NOMO-1 treated with dmso at 0.1 percent for 144 hours (cell line): ENCODE data around the gene WWOX.

ENCODE experiments used
- DNase-seq: peaks from one replicate; lab custom pipeline; 2025; ENCODE audit not compliant: unreplicated experiment; lab: John Stamatoyannopoulos, UW

Gene WWOX

DNA sequence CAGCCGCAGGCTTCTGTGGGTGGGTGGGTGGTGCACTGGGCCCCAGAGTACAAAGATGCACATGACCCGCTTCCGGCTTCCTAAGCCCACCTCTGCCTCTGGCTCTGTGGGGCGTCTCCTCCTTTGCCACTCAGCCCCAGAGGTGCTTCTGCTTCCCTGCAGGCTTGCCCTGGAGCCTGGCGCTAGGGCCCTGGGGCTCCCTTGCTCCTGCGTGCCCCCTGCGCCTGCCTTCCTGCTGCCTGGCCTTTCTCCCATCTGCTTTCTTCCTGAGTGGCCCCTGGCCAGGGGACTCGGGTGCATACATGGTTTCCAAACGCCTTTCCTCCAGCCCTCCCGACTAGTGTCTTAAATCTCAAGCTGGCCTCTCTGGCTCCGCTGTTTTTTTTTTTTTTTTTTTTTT, 3.4 kb downstream of the WWOX start:
- DNase-seq, result no peak

DNA sequence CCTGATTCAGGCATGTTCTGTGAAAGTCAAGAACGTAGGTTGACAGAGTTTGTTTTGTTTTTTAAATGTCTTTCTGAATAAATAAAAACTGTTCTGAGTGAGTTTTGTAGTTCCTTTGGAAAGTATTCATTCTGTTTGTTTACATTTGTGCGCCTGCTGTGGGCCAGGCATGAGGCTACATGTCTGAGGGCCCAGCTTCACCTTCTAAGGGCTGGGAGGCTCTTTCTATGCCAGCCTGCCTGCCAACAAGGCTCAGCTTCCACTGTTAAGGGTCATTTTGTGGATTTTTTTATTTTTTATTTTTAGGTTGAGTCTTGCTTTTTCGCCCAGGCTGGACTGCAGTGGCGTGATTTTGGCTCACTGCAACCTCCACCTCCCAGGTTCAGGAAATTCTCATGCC, 6.1 kb downstream of the WWOX start:
- no peak for DNase-seq

DNA sequence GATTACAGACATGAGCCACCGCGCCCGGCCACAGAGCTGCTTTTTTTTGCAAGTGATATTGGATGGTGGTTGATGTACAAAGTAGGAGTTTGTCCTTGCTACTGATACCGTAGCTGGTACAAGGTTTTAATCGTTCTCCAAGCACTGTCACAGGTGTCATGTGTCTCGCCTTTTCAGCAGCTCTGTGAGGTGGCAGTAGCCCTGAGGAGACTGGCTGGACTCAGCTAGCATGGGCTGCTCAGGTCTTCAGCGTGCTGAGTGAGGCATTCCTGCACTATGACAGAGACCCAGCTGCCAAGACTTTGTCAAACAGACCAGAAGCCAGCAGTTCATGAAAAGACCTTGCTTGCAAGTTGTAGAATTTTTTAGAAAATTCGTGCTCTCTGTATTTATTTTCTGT, 7.2 kb downstream of the WWOX start:
- no peak for DNase-seq

DNA sequence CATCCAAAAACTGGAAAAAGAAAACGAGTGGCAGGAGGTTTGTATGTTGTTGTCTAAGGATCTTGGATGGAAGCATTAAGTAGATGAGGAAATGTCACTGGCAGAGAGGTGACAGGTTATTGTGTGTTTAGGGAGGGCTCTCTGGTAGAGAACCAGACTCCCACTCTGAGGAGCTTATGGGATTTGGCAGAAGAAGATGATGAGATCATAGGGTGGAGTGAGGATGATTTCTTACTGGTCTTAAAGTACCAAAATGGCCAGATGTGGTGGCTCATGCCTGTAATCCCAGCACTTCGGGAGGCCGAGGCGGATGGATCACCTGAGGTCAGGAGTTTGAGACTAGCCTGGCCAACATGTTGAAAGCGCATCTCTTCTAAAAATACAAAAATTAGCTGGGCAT, 9.0 kb downstream of the WWOX start:
- DNase-seq, result no peak

DNA sequence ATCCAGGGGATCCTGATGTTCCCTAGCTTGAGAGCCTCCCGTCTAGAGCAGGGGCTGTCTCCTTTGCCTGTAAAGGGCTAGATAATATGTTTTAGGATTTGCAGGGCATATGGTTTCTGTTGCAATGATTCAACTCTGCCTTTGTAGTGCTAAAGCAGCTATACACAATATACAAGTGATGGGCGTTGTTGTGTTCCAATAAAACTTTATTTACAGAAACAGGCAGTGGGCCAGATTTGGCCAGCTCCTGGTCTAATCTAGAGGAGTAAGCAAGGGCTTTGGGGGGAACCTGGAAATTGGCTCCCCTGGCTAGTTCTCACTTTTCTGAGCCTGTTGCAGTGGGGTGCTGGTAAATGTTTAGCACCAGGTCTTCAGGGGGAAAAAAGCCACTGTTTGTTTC, 13.8 kb downstream of the WWOX start:
- DNase-seq, result no peak

DNA sequence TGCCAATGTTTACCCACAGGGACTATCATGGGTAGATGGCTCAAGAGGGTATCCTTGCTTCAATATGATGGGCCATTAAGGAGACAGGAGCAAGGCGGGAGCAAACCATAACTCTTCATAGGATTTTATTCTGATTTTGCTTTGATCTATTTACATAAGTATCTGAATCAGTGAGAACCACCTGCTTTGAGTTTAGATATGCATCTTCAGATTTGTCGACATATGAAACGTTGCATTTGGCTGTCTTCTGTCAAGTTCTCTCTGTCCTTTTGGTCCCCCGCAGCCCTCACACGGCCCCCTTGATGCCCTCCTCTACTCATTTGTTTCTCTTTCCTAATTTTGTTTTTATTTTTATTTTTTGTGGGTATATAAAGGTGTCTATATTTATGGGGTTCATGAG, 16.2 kb downstream of the WWOX start:
- no peak for DNase-seq

DNA sequence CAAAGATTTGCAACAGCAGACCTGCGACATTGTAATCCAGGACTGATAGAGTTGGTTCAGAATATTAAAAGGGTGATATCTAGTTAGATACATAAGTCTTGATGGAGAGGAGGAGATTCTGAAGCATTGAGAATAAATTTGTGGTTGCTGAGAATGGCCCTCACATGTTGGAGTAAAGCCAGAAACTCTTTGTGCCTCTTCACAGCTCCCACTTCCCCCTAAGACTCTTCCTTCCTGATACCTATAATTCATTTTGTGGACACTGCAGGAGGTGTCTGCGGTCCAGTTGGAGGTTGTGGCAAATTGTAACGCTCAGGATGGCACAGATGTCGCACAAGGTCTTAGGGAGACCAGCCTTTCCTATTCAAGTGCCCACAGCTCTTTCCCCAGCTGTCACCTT, 17.5 kb downstream of the WWOX start:
- peak; percentile 58 for DNase-seq

DNA sequence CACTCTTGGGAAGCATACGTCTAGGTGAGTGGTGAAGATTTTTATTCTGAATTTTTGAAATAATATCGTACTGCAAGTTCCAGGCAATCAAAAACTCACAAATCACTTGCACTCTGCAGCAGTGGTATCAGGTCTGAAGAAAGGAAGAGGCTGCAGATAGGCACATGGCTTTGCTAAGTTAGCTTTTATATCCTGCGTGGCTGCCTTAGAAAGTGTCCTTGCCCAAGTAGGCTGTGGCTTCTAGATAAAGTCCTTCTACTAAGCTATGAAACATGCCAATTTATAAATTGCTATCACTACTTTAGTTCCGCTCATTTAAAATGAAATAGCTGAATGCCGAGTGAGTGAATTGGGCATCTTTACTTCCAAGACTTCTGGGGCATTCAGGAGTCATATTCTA, 17.9 kb downstream of the WWOX start:
- no peak for DNase-seq

DNA sequence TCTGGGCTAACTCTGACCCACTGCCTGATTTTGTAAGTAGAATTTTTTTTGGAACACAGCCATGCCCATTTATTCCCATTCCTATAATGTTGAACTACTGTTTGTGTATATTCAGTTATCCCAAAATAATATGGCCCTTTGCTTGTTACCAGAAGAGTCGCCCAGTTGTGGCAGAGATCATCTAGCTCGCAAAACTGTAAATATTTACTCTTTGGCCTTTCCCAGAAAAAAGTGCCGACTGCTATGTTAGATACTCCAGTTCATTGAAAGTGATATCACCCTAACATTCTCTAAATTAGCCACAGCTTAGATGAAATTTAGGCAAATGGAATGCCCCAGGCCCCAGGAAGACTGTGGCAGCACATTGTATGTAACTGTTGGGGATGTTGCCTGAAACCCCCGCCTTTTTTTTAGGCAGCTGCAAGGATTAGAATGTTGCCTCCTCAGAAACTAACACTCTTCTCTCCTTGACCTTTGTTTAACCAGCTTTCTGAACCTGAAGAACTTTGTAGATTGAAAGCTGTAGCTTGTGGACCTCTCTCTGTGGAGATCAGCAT, 19.1 kb downstream of the WWOX start:
- no peak for DNase-seq

DNA sequence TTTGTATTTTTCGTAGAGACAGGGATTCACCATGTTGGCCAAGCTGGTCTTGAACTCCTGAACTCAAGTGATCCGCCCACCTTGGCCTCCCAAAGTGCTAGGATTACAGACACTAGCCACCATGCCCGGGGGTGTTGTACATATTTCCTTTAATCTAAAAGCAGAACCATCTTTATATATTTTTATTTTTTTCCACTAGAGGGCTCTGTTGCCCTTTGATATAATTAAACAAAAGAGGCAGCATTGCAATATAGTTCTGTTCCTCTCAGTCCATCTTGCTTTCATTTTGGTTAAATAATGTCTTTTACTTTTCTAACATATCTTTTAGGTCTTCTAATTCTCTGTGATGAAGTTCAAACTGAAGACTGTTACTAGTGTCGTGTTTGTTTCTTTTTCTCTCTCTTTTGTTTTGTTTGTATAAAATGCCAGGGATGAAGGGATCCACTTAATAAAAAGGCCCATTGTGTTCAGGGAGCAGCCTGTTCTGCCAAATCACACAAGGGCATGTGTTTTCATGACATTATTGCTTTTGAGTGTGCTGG, 23.4 kb downstream of the WWOX start:
- no peak for DNase-seq

DNA sequence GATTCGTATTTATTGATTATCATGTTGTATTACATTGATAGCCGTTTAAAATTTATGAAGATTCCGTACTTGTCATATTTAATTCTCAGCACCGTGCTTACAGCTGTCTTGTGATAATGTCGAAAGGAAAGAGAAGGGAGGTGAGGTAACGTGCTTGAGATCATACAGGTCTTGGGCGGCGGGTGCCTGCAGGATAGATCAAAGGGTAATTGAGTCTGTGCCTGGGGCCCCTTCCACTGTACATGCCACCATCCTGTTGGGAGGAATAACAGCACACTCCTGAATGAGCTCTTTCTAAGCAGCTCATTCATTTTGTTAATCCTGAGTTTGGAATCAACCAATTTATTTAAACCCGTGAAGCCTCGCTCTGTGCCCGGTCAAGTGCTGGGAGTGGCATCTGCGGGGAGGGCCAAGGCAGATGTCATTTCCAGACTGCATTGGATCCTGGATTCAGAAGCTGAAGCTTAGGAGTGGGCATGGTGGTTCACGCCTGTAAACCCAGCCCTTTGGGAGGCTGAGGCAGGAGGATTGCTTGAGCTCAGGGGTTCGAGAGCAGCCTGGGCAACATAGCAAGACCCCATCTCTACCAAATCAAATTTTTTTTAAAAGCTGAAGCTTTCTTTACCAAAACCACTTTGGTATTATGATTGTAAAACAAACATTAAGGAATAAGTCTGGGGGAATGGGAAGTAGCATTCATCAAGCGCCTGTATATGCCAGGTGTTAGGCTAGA, 25.8 kb downstream of the WWOX start:
- no peak for DNase-seq

DNA sequence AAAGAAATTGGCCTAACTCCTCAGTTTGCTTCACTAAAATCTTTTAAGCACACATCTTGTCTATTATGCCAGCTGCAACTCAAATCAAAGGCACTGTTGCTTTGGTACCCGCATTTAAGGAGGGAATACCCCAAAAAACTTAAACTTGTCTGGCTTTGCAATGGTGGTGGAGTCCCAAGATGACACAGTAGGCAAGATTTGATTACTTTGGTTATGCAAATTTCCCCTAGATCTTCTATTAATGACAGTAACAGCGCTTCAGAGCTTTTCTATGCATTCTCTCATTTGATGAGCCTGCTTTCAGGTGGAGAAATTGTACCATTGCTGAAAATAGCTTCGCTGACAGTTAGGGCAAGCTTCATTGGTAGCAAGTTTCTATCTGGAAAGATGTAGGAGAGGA, 27.2 kb downstream of the WWOX start:
- no peak for DNase-seq

DNA sequence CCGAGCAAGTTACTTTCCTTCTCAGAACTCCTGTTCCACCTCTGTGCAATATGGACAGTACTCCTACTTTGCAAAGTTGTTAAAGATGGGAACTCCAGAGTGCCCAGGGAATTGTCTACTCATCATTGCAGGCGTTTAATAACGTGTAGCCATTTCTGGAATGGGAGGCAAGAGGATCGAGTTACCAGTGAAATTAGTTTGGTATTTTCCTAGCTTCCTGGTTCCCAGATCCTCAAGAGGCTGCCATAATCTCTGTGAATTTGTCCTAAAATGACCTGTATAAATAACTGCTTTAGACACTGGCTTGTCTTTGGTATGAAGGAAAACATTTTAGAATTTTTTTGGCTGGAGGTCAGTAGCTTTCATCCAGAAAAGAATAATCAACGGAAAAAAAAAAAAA, 27.7 kb downstream of the WWOX start:
- no peak for DNase-seq

DNA sequence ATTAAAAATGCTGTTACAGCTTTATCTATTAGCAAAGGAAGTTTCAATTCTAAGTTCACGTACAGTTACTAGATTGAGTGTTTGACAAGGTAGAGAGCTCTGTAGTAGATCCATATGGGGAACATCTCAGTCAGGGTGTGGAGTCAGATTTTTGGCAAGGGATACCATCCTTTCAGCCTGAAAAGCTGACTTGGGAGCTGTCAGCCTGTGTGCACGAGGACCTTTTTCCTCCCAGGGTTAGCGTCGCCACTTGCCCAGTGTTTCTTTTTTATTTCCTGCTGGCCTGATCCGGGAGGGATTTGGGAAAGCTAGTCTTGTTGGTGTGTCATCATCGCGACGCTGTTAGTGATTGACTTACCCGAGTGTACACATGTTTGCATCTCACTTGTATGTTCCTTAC, 29.5 kb downstream of the WWOX start:
- no peak for DNase-seq

DNA sequence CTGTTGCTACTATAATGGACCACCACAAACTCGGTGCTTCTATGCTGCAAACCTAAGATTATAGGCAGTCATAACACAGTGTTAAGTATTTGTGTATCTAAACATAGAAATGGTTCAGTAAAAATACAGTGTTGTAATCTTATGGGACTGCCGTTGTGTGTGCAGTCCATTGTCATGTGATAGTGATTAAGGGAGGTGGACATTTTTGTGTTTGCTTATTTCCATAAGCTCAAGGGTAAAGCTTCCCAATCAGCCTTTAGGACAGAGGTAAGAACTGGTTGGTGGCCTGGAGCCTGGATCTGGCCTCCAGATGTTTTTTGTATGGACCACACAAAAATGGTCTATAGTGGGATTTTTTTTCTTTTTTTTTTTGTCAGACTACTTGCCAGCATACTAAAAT, 29.9 kb downstream of the WWOX start:
- no peak for DNase-seq

DNA sequence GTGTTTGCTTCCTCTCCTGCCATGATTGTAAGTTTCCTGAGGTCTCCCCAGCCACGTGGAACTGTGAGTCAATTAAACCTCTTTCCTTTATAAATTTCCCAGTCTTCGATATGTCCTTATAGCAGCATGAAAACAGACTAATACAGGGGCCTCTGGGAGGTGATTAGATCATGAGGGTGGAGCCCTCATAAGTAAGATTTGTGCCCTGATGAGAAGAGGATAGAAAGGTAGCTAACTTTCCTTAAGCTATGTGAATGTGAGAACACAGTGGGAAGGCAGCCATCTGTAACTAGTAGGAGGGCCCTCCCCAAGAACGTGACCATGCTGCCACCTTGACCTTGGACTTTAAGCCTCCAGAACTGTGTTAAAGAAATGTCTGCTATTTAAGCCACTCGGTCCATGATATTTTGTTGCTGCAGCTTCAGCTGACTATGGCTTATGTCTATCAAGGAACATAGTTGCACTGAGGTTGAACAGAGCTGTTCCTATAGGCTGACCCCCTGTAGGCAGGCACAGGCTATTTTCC, 30.7 kb downstream of the WWOX start:
- DNase-seq, result no peak

DNA sequence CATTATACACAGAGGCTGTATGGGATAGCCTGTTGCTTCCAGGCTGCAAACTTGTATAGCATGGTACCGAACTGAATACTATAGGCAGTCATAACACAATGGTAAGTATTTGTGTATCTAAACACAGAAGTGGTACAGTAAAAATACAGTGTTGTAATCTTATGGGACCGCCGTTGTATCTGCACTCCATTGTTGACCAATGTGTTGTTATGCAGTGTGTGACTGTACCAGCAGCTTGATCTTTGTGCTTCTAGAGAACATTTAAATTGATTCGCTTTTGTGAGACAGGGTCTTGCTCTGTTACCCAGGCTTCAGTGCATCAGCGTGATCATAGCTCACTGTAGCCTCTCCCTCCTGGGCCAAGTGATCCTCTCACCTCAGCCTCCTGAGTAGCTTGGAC, 31.5 kb downstream of the WWOX start:
- DNase-seq, result no peak

DNA sequence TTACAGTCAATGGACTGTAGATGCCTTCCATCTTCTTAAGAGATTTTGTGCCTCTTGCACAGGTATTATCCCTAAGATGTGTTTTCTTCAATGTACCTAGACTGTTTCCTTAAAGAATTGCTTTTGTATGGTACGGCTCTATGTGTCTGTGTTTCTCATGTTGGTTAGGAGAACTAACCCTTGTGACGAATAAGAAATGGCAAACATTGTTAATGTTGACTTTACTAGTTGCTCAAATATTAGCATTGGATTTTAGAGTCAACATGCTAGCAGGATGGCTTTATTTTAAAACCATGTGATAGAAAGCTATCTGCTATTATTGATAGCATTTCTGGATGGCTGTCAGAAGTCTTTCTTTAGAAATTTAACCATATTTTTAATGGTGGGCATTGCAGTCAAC, 34.5 kb downstream of the WWOX start:
- DNase-seq, result no peak

DNA sequence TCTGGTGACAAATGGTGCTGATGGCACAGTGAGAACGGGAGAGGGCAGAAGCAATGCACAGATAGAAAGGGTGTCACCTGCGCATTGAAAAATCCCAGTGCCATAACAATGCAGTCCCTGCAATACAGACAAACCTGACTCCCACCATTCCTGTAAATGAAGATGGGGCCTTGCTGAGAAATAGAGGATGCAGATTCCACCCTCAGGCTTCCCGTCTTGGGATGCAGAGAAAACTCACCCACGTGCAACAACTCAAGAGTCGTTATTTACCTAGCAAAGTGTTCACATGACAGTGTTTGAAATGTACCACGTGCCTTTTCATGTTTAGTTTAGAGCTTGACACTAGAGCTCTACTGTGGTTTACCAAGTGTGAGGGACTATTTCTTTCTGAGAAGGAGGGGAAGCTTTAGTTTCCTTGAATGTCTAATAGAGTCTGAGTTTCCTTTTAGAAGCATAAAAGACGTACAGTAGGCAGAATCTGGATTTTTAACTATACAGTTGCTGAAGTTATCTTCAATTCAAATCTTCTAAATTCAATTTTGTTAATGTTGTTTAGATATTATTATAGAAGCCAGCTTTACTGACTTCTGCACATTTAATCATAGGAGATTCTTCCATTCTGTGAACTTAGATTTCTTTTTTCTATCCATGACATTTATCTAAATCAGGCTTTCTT, 35.6 kb downstream of the WWOX start:
- DNase-seq, result no peak

DNA sequence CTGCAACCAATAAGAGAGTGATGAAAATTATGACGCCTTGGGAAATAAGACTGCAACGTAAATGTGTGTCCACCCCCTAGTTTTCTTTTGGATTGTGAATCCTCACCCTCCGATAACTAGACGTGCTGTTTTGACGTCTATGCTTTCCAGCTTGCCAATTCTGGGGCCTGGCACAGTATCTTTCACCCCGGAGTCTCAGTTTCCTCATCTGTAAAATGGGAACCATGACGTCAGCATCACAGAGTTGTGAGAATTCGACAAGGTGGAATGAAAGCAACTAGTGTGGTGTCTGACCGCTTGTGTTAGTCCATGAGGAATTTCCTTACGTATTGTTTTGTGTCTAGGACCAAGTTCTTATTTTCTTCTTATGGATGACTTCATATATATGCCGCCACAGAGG, 37.7 kb downstream of the WWOX start:
- DNase-seq, result no peak

DNA sequence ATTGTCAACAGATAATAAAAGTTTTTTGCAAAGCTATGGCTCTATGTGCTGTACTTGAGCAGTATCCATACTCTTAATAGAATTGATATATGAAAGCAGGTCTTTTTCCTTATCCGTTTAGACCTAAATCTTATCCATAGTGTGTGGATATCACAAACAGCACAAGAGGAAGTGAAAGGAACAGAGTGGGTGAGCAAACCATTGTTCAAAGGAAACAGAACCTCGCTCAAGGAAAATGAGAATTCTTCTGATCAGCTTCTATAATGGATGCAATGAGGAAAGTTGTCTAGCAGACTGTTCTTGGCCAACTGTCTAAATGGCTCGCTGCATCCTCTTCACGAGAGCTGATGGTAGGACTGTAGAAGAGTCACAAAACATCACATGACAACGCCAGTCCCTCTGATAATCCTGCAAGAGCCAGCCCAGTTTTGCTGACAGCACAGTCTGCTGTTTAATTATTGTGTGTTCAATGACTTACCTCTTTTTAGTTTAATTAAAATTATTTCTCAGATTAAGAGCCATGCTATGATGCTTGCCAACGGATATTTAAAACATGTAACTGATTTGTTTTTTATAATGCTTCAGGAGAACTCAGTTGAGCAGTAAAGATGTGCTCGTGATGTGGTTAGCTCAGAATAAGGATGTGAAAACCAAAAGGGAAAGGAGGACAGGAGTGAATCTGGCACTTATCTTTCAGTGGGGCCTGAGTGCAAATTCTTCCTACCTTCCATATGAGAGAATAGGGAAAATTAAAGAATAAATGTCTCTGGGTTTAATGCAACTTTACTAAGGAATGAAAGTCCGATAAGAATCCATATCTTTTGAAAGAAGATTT, 38.5 kb downstream of the WWOX start:
- DNase-seq, result no peak
